Right lobe of liver (tissue), 4 donors: ENCODE results near the gene SLC43A3.

Experiments
- CTCF ChIP-seq, 4 donors: fragments of 200-600 bp in 3 of 4; fragments of 450-650 bp in 1 of 4; IDR thresholded peaks; one replicate each; pipeline versions ENCODE4 v1.5.1 to v1.8.0; 2016 to 2022; ENCODE audit warnings: antibody characterized with exemption in 4 of 4, mild to moderate bottlenecking in 2 of 4
- POLR2A ChIP-seq: fragments of 450-650 bp; IDR thresholded peaks from one replicate; pipeline ENCODE4 v1.6.1; 2017; ENCODE audit warnings: antibody characterized with exemption, mild to moderate bottlenecking
- donor health status: DM: no; HTN: no; CAD: no.
- donor health status: DM: no; HTN: no; CAD: no.
- donor health status: DM: no; HTN: yes; CAD: no.

GRCh38 chr11:57430952-57431351, 4.0 kb upstream of the SLC43A3 start:
- TF ChIP-seq CTCF (IDR thresholded peaks at IDR 0.05) (no peak), POLR2A (no peak)
